ENCODE measurements around the gene EPO.
"Not testable (repeated sequence)": the region's sequence is repeated elsewhere in the genome, so short reads cannot be mapped to it uniquely, and the experiment has no call there.

Gene EPO

DNA sequence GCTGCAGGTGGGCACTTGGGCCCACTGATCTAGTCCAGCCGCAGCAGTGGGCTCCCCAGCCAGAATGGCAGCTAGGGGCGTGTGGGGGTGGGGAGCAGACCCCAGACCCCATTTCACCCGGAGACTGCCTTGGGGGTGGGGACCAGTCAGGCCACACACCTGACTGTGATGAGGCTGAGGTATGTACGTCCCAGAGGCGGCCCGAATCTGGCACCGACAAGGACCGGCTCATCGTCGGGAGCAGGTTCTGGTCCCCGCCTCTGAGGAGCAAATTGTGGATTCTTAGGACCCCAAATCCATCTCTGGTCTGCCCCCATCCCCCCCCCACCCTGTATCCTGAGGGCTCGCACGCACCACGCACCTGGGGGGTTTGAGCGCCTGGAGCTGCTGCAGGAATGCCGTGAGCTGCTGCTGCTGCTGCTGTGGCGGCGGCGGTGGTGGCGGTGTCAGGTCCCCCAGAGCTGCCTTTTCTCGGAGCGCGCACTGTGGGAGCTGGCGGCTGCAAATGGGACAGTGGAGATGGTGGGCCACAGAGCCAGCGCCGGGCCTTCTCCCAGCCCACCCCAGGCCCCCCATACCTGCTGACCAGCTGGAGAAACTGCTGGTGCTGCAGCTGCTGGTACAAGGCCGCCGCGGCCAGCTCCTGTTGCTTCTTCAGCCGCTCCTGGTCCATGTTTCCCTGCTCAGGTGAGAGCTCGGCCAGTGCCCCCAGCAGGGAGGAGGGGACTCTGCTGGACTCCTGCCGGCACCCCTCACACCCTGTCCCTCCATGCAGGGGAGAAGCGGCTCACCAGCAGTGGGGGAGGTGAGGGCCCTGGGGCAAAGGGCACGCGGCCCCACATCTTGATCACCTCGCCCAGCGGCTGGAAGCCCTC, 36.4 kb upstream of the EPO start:
- no peak for DNase-seq

DNA sequence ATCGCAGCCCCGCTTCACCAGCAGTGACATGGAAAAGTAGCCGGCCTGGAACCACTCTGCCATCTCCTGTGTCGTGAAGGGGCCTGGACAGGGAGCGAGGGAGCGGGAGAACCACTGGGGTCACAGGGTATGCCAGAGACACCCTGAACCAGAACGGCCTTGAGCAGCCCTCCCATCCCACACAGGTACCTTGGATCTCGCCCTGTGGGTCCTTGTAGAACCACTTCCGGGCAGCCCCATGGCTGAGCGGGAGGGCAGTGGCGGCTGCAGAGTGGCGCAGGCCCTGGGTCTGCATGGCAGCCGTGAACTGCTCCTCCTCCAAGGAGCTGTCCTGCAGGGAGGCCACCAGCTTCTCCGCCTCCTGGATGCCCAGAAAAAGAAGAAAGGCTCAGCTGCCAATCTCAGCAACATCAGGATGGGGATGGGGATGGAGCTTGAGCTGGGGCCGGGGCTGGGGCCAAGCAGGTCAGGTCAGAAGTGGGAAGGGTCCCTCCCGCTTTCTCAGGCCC, 35.7 kb upstream of the EPO start:
- DNase-seq: no peak

DNA sequence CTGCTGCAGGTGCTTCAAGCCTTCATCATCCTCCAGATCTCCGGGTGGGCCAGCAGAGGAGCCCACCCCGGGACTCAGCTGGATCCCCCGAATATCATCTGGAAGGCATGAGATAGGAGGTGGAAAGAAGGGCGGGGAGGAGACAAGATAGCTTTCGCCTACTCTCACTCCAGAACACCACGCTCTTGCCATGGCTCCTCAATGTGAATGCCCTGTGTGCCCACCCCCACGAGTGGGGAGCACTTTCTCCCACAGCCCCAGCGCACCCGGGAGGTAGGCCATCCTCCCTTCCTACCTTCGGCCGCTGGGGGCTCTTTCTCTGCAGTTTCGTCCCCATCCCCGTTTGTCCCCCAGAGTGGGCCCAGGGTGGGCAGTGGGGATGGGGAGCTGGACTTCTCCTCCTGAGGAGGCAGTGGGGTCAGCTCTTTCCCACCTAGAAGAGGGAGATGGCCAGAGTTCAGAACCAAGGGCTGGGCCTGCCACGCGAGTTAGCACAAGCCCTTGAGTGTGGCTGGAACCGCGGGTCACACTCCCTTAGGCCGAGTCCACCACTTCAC, 35.1 kb upstream of the EPO start:
- DNase-seq: no peak

DNA sequence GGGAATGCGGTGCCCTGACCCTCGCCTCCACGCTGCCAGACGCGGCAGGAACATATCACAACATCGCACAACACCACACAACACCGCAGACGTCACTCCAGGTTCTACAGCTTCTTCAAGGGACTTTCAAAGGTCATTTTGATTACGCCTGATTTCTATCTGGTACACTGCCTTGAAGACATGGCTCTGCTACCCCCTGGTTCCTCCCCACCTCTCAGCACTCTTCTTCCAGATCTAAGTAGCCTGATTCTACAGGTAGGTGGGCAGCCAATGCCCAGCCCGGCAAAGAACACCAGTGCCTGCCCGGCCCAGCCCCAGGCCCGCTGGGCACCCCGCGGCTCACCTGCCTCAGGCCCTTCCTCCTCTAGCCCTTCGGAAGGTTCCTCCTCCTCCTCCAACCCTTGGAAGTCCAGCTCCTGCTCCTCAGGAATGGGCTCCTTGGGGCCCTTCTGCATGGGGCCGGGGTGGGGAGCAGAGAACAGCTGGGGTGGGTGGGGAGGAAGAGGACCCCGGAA, 34.6 kb upstream of the EPO start:
- DNase-seq: no peak

DNA sequence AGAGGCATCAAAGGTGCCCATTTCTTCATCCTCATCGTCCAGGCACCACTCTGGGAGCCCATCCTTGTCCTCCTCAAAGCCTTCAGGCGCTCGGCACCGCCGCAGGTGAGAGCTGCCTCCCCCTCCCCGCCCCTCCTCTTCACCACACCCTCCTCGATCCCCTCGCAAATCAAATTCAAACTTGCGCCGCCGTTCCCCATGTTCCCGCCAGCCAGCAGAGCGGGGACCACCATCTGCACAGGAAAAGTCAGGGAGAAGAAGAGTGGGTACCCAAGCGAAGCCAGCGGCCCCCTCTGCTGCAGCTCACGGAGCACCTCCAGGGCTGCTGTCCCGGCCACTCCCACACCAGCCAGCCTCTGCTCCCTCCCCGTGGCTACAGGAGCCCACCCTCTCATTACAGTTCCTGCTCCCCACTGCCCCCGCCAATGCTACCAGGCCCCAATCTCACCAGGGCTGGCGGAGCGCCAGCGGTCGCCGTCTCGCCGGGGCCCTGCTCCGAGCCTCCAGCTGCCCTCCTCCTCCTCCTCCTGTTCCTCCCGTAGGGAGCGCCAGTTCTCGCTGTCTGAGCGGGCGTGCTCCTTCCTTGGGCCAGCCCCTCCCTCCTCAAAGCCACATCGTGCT, 34.0 kb upstream of the EPO start:
- DNase-seq: no peak

DNA sequence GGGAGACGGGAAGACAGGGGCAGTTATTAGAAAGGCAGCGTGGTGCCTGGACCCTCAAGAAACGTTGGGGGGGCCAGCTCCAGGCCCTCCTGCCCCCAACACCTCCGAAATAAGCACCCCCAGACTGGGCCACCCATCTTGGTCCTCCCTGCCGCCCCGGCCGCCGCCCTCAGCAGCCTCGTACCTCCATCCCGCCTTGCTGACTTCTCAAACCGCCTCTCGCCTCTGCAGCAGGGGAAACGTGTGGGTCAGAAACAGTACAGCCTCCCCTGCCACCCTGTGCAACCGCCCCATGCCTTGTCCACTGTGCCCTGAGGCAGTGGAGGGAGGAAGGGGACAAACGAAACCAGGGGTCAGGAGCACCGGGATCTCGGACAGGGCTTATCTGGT, 33.5 kb upstream of the EPO start:
- no peak for DNase-seq

DNA sequence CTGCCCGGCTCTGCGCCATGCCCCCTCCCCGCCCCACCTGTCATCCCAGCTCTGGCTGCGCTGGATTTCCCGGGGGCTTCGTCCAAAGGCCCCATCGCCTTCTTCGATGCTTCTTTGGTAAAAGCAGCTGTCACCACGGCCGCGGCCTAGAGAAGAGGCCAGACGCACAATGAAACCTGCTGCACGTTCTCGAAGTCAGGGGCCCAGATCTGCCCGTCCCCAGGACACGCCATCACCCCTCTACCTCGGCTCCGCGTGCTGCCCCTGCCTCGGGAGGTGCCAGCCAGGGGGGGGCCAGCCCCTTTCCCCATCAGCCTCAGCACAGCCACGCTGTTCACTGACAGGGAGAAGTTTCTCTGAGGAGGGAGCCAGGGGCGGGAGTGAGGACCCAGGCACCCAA, 33.0 kb upstream of the EPO start:
- no peak for DNase-seq

DNA sequence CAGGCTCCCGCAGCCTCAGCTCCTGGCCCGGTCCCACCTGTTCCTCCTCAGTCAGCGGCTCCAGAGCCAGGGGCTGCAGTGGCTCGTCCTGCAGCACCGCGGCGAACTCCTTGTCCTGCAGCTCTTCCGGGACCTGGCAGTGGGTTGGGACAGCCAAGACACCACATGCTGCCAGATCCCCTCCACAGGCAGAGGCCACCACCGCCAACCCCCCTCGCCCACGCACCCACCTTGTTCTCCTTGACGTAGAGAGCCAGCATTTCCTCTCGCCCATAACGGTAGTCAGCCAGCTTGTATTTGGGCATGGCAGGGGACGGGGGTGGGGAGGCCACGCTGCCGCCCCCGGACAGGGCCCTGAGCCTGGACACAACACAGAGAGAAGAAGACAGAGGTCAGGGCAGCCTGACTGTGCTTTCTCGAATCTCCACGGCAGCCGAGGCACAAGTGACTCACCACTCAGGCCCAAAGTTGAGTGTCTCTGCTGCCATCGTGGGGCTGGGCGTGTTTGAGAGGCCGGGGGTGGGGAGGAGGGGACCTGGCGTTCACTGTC, 32.4 kb upstream of the EPO start:
- no peak for DNase-seq

DNA sequence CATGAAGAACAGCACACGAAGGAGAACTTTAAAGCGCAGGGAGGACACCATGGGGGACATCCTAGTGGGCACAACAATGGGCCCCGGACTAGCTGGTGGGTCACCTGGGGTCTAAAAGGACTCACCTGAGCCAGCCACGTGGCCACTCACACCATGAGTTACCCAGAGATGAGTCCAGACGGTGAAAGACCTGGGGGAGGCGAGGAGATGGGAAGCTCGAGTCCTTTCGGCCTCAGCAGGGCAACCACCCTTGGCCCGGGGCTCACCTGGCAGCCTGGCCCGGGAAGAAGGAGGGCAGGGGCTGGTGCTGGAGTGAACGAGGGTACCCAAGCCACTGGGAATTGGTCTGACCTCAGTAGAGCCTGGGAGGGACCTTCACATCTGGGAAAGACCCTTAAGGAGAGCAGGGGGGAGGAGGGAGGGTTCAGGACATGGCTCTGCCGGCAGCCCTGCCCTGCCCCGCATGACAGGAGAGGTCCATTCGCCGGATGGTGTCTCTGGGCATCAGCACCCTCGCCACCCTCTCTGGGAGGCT, 31.9 kb upstream of the EPO start:
- DNase-seq: no peak

DNA sequence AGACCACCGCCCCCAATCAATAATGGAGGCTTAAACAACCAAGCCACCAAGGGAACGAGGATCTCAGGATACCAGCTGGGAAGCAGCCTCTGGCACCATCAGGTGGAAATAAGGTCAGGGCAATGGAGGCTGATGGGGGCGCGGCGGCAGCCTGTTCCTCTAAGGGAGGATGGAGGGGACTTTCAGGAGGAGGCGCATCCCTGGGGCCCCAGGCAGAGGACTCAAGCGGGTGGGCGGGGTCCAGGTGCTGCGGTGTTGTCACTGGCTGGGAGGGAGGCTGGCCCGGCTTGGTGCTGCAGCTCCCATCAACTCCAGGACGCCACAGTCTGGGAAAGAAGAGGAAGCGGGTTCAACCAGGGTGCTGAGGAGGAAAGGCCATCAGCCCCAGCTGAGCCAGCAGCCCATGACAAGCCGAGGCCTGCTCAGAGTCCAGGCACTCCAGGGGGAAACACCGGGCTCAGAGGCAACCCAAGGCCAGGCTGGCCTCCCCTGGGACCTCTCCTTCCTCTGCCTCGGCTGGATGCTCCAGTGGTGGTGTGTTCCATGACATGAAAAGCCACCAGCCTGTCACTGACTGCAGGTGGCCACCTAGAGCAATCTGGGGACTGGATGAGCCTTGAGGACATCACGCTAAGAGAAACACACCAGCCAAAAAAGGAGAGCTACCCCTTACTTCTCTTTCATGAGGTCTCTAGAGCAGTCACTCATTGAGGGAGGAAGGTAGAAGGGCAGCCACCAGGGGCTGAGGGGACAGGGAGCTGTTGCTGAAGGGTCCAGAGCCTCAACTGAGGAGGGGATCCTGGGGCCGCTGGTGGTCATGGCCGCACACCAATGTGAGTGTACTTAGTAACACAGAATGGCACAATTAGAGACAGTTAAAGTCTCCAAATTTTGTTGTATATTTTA, 30.8 kb upstream of the EPO start:
- no peak for DNase-seq

DNA sequence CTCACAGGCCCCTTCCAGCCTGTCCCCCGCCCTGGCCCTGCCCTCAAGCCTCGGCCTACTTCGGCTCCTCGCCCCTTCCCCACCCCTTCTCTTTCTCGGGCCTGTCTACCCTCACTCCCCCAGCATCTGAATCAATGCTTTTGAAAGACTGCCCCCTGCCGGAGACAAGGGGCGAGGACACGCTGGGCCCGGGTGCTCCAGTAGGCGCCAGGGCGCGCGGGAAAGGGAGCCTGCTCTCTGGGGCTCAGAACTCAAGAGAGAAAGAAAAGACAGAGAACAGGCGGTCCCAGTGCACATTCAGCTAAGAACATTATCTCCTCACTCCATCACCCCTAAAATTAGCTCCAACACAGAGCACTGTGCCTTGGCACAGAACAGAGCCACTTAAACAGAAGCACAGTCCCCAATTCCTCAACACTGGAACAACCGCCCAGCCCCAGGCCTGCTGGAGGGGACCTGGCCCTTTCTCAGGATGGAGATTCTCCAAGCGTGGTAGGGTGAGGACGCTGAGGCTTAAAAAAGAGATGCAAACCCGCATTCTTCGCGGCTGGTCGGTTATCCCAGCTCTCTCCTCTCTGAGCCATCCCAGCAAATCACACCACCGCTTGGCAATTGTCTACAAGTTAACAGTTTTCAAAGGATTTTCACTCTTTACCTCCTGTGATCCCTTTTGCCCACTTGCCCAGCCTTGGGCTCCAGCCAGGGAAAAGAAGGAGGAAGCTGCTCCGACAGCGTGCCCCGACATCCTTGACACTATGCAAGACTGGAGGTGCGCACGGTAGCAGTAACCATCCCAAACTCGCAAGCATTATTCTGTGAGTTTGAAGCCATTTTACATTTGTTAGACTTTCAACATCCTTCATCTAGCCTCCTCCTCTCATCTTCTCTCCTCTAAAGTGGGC, 28.3 kb upstream of the EPO start:
- DNase-seq: peak; percentile 71 to 78

DNA sequence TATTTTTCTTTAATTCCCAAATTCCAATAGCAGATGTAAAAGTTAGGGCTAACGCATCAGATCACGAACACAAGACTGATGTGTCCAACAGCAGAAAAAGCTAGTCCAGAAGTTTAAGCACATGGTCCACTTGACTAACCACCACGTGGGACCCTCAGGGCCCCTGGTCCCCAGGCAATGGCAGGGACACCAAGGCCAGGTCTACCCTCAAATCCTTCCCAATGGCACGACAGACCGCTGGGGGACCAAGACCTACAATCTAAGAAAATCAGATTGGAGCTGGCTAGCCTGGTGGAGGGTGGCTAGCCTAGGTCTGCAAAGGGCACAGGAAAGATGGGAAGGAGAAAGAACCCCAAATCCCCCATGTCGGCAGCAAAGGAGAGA, 27.7 kb upstream of the EPO start:
- DNase-seq: no peak

DNA sequence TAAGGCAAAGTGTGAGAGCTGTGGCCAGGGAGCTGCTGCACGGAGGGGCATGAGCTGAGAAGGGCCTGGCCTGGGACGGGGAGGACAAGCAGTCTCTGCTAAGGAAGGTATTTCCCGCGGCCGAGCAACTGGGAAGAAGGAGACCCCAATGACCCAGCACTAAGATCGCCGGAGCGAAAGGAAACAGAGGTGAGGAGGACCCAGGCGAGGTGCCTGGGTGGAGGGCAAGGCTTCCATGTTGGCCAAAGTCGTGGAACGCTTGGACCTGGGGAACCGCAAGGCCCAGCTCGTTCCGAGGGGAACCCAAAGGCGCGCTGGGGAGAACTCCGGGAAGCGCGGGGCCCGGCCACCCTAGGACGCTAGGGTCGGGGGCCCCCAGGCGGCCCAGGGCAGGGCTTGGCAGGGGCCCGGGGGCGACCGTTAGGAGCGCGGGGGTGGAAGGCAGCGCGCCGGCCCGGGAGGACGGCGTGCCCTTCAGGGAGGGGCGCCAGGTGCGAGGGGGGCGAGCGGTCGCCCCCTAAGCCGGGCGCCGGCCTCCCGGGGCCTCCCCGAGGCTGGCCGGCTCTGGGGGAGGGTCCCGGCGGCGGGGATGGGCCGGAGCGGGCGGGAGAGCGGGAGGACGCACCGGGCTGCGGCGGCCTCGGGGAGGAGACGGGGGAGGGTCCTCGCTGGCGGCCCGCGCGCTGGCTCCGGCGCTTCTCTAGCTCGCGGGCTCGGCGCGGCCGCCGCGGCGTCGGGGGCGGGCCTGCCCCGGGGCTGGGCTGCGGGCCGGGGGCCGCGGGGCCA, 26.8 kb upstream of the EPO start:
- DNase-seq: no peak

DNA sequence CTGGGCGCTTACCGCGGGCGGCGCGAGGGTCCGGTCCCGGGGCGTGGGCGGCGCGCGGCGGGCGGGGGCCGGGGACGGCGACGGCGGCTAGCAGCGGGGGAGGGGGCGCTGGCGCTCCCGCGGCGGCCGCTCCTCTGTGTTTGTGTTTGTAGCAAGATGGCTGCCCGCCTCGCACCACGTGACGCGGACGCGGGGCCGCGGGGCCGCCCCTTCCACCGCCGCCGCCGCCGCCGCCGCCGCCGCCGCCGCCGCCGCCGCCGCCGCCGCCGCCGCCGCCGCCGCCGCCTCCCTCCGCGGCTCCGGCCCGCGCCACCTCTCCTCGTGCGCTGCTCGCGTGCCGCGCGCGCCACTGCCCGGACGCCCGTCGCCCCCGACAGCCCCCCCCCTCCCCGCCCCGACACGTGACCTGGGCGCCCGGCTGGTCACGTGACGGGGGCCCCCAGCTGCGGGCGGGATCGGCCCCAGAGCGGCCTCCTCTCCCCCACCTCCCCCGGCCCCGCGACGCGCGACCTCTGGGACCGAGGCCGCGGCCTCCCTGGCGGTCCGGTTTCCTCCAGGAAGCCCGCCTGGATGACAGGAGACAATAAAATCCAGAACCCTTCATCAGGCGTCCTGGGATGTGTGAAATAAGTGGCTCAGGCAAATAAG, 26.0 kb upstream of the EPO start, which contains the start of gene GIGYF1:
Gene GIGYF1 (minus strand): TSS at position 153 of the 648 bp plus-strand sequence. CDS start 6,012 bp downstream, outside the sequence.
- peak; percentile 64 to 72 for DNase-seq

DNA sequence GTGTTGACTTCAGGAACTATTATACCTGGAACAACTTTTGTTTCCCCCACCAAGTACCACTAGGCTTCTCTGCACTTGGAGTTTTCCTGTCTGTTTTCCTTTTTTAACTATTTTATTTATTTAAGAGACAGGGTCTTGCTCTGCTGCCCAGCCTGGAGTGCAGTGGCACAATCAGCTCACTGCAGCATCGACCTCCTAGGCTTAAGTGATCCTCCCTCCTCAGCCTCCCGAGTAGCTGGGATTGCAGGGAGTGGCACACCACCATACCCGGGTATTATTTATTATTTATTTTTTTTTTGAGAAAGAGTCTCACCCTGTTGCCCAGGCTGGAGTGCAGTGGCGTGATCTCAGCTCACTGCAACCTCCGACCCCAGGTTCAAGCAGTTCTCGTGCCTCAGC, 24.1 kb upstream of the EPO start:
- DNase-seq: no peak

DNA sequence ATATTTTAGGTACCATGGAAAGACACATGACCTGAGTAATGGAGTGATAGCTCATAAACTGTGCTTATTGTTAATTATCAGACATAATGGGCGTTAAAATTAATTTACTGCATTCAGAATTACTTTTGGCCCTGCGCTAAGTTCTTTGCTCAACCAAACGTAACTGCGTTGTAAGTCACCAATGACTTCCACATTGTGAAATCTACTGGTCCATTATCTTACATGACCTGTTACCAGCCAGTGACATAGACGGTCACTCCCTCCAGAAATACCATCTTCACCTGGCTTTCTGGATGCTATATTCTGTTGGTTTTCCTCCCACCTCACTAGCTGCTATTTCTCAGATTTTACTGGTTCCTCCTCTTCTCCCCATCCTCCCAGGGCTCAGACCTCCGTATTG, 21.2 kb upstream of the EPO start:
- no peak for DNase-seq

DNA sequence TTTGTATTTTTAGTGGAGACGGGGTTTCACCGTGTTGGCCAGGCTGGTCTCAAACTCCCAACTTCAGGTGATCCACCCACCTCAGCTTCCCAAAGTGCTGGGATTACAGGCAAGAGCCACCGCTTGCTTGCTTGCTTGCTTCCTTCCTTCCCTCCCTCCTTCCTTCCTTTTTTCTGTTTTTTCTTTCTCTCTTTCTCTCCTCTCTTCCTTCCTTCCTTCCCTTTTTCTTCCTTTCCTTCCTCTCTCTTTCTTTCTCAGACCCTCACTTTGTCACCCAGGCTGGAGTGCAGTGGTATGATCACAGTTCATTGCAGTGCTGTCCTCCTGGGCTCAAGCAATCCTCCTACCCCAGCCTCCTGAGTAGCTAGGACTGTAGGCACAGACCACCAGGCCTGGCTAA, 19.2 kb upstream of the EPO start:
- DNase-seq: not testable (repeated sequence)

DNA sequence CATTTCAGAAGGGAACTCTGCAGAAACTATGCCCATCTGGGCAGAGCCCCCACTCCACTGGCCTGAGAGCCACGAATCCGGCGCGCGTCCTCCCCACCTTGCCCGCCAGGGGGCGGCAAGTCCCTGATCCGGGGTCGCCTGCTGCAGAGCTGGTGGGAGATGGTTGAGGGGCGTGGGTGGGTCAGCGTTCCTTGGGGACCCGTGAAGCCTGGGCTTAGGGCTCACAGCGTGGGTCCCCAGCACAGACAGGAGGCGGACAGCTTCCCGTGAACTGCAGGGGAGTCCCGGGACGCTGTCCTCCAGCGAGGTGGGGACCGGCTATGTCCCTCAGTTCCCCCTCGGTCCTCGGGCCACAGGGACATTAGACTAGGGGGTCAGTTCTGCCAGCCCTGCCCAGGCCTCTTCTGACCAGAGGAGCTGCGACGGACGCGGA, 14.9 kb upstream of the EPO start:
- DNase-seq: peak; percentile 67 to 78

Data from stimulated activated CD4-positive, alpha-beta T cell treated with anti-CD3 and anti-CD28 coated beads, Interleukin-4, amount 100 ng/mL, for 4 hours (primary cell).